NCI-H2196 treated with DMSO at 0.1 percent for 48 hours (cell line): ENCODE measurements around the gene PCDHB9.
"Not testable (repeated sequence)": the region's sequence is repeated elsewhere in the genome, so short reads cannot be mapped to it uniquely, and the experiment has no call there.

Experiments used
- DNase-seq: peaks from one replicate; lab custom pipeline; 2025; ENCODE audit not compliant: unreplicated experiment; lab: John Stamatoyannopoulos, UW

The PCDHB9 gene

DNA sequence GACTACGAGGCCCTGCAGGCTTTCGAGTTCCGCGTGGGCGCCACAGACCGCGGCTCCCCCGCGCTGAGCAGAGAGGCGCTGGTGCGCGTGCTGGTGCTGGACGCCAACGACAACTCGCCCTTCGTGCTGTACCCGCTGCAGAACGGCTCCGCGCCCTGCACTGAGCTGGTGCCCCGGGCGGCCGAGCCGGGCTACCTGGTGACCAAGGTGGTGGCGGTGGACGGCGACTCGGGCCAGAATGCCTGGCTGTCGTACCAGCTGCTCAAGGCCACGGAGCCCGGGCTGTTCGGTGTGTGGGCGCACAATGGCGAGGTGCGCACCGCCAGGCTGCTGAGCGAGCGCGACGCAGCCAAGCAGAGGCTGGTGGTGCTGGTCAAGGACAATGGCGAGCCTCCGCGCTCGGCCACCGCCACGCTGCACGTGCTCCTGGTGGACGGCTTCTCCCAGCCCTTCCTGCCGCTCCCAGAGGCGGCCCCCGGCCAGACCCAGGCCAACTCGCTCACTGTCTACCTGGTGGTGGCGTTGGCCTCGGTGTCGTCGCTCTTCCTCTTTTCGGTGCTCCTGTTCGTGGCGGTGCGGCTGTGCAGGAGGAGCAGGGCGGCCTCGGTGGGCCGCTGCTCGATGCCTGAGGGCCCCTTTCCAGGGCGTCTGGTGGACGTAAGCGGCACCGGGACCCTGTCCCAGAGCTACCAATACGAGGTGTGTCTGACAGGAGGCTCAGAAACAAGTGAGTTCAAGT is 2.7 kb upstream of the PCDHB9 start:
- not testable (repeated sequence) for DNase-seq

- DNase-seq, result not testable (repeated sequence)
Measured at GRCh38 chr5:141188682-141189081, 1.7 kb downstream of the PCDHB9 start.

DNA sequence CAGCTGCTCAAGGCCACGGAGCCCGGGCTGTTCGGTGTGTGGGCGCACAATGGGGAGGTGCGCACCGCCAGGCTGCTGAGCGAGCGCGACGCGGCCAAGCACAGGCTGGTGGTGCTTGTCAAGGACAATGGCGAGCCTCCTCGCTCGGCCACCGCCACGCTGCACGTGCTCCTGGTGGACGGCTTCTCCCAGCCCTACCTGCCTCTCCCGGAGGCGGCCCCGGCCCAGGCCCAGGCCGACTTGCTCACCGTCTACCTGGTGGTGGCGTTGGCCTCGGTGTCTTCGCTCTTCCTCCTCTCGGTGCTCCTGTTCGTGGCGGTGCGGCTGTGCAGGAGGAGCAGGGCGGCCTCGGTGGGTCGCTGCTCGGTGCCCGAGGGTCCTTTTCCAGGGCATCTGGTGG is 2.2 kb downstream of the PCDHB9 start:
- DNase-seq, result not testable (repeated sequence)

DNA sequence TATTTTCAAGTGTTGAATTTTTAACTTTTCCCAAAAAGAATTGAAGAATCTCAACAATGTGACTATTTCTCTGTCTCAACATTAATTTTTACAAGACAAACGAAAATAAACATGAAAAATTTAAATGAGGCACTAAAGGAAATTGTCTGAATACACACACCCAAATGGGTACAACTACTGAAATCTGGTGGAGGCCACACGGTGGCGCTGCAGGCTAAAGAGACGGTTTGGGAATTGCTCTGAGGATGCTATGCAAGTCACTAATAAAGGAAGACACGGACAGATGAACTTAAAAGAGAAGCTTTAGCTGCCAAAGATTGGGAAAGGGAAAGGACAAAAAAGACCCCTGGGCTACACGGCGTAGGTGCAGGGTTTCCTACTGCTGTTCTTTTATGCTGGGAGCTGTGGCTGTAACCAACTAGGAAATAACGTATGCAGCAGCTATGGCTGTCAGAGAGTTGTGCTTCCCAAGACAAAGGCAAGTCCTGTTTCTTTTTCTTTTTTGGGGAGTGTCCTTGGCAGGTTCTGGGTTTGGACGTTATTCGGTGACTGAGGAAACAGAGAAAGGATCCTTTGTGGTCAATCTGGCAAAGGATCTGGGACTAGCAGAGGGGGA is 5.3 kb downstream of the PCDHB9 start, which contains the start of gene PCDHB10:
TSS of gene PCDHB10 (plus strand) at position 244 of the 616 bp plus-strand sequence. CDS start at position 444, 200 bp downstream.
- no peak for DNase-seq

DNA sequence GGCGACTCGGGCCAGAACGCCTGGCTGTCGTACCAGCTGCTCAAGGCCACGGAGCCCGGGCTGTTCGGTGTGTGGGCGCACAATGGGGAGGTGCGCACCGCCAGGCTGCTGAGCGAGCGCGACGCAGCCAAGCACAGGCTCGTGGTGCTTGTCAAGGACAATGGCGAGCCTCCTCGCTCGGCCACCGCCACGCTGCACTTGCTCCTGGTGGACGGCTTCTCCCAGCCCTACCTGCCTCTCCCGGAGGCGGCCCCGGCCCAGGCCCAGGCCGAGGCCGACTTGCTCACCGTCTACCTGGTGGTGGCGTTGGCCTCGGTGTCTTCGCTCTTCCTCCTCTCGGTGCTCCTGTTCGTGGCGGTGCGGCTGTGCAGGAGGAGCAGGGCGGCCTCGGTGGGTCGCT is 7.4 kb downstream of the PCDHB9 start:
- DNase-seq, result not testable (repeated sequence)

DNA sequence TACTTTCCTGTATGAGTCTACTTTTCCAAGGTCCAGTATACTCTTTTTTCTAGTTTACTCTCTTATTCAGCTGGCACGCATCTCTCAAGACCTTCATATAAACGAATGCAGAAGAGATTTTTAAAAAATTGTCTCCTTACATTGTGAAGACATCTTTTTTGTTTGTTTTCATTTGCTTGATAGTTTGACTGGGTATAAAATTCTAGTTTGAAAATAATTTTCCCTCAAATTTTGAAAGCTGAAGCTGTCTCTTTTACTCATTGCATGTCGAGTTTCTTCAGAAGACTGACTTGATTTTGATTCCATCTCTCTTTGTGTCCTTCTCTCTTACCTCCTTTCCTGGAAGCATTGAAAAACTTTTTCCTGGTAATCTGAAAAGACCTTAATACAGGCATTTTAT is 9.4 kb downstream of the PCDHB9 start:
- DNase-seq, result no peak

- no peak for DNase-seq
Measured at GRCh38 chr5:141199359-141200235, 12.6 kb downstream of the PCDHB9 start, which contains the start of gene PCDHB11. PCDHB11 (plus strand) TSS chr5:141199627; CDS start chr5:141199775, 148 bp downstream.

DNA sequence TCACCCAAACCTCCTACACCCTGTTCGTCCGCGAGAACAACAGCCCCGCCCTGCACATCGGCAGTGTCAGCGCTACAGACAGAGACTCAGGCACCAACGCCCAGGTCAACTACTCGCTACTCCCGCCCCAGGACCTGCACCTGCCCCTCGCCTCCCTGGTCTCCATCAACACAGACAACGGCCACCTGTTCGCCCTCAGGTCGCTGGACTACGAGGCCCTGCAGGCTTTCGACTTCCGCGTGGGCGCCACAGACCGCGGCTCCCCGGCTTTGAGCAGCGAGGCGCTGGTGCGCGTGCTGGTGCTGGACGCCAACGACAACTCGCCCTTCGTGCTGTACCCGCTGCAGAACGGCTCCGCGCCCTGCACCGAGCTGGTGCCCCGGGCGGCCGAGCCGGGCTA is 14.2 kb downstream of the PCDHB9 start:
- DNase-seq, result not testable (repeated sequence)

DNA sequence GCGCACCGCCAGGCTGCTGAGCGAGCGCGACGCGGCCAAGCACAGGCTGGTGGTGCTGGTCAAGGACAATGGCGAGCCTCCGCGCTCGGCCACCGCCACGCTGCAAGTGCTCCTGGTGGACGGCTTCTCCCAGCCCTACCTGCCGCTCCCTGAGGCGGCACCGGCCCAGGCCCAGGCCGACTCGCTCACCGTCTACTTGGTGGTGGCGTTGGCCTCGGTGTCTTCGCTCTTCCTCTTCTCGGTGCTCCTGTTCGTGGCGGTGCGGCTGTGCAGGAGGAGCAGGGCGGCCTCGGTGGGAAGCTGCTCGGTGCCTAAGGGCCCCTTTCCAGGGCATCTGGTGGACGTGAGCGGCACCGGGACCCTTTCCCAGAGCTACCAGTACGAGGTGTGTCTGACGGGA is 14.7 kb downstream of the PCDHB9 start:
- not testable (repeated sequence) for DNase-seq

GRCh38 chr5:141208478-141208877 is 21.5 kb downstream of the PCDHB9 start, which contains the start of gene PCDHB12:
PCDHB12 (plus strand) TSS chr5:141208719; CDS start chr5:141208908, 189 bp downstream.
- no peak for DNase-seq

GRCh38 chr5:141210281-141210680 is 23.3 kb downstream of the PCDHB9 start:
- not testable (repeated sequence) for DNase-seq

DNA sequence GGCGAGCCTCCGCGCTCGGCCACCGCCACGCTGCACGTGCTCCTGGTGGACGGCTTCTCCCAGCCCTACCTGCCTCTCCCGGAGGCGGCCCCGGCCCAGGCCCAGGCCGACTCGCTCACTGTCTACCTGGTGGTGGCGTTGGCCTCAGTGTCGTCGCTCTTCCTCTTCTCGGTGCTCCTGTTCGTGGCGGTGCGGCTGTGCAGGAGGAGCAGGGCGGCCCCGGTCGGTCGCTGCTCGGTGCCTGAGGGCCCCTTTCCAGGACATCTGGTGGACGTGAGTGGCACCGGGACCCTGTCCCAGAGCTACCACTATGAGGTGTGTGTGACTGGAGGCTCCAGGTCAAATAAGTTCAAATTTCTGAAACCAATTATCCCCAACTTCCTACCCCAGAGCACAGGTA is 23.9 kb downstream of the PCDHB9 start:
- DNase-seq, result not testable (repeated sequence)

DNA sequence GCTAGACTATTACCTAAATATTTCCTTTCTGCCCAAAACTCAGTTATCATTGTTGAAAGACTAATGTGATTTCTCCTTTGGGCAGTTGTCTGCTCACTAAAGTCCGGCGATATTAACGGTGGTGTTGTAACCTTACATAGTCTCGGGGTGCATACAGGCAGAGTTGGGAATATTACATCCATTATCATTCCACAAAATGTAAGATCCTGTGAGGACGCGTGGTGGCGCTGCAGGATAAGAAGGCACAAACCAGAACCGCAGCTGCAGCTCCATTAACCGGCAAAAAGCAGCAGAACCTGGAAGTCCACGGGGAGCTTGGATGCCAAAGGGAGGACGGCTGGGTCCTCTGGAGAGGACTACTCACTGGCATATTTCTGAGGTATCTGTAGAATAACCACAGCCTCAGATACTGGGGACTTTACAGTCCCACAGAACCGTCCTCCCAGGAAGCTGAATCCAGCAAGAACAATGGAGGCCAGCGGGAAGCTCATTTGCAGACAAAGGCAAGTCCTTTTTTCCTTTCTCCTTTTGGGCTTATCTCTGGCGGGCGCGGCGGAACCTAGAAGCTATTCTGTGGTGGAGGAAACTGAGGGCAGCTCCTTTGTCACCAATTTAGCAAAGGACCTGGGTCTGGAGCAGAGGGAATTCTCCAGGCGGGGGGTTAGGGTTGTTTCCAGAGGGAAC is 26.8 kb downstream of the PCDHB9 start, which contains the start of gene PCDHB13:
TSS of gene PCDHB13 (plus strand) at position 264 of the 684 bp plus-strand sequence. CDS start at position 469, 205 bp downstream.
- not testable (repeated sequence) for DNase-seq

DNA sequence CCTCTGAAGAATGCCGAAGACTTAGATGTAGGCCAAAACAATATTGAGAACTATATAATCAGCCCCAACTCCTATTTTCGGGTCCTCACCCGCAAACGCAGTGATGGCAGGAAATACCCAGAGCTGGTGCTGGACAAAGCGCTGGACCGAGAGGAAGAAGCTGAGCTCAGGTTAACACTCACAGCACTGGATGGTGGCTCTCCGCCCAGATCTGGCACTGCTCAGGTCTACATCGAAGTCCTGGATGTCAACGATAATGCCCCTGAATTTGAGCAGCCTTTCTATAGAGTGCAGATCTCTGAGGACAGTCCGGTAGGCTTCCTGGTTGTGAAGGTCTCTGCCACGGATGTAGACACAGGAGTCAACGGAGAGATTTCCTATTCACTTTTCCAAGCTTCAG is 27.6 kb downstream of the PCDHB9 start:
- DNase-seq, result not testable (repeated sequence)

- DNase-seq, result not testable (repeated sequence)
Measured at GRCh38 chr5:141215504-141215903, 28.5 kb downstream of the PCDHB9 start.

DNA sequence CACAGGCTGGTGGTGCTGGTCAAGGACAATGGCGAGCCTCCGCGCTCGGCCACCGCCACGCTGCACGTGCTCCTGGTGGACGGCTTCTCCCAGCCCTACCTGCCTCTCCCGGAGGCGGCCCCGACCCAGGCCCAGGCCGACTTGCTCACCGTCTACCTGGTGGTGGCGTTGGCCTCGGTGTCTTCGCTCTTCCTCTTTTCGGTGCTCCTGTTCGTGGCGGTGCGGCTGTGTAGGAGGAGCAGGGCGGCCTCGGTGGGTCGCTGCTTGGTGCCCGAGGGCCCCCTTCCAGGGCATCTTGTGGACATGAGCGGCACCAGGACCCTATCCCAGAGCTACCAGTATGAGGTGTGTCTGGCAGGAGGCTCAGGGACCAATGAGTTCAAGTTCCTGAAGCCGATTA is 29.1 kb downstream of the PCDHB9 start:
- not testable (repeated sequence) for DNase-seq

DNA sequence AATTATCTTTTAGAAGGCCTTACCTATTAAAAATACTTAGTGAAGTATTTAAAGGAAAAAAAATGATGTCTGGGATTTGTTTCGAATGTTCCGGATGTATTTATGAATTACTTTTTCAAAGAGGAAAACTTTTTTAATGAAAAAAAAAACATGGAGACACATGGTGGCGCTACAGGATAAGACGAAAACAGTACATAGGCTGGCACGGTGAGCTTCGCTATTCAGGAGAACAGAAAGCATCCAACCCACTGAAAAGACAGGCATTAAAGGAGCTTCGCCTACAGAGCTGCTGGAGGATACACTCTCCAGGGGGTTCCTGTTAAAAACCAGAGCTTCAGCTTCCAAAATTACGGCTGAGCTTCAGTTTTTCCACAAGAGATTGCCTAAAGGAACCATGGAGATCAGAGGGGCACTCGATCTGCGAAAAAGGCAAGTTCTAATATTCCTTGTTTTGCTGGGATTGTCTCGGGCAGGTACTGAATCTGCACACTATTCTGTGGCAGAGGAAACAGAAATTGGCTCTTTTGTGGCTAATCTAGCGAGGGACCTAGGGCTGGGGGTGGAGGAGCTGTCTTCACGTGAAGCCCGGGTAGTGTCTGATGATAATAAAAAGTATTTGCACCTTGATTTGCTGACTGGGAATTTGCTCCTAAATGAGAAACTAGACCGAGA is 36.3 kb downstream of the PCDHB9 start, which contains the start of gene PCDHB14:
TSS of gene PCDHB14 (plus strand) at position 232 of the 672 bp plus-strand sequence. CDS start at position 395, 163 bp downstream.
- peak; percentile 10 for DNase-seq

- not testable (repeated sequence) for DNase-seq
Measured at GRCh38 chr5:141224844-141225243, 37.9 kb downstream of the PCDHB9 start.

DNA sequence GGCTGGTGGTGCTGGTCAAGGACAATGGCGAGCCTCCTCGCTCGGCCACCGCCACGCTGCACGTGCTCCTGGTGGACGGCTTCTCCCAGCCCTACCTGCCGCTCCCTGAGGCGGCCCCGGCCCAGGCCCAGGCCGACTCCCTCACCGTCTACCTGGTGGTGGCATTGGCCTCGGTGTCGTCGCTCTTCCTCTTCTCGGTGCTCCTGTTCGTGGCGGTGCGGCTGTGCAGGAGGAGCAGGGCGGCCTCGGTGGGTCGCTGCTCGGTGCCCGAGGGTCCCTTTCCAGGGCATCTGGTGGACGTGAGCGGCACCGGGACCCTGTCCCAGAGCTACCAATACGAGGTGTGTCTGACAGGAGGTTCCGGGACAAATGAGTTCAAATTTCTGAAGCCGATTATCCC is 38.5 kb downstream of the PCDHB9 start:
- DNase-seq, result not testable (repeated sequence)
